OCI-LY1 (cell line): ENCODE measurements around the gene NPHP3.

Experiments
- CTCF ChIP-seq: fragments of 200-600 bp; sonication (generic), shearing (Covaris generic); IDR thresholded peaks from 2 replicates; pipeline ENCODE4 v1.5.1; 2017; ENCODE audit warnings: mild to moderate bottlenecking, antibody characterized with exemption, low read length, moderate library complexity, mixed read lengths
- EZH2 ChIP-seq: fragments of 200-600 bp; sonication (generic), shearing (Covaris generic); IDR thresholded peaks from 2 replicates; pipeline ENCODE4 v1.8.0; 2017; ENCODE audit warnings: borderline replicate concordance, mixed run types, mild to moderate bottlenecking, antibody characterized with exemption, low read length, moderate library complexity, mixed read lengths

GRCh38 chr3:132694991-132695390 is 27.2 kb downstream of the NPHP3 start:
- no peak for TF ChIP-seq CTCF
- no peak for TF ChIP-seq EZH2
